GM12874 (cell line): ENCODE measurements around the gene ATP6V0A4.

Source experiments
- CTCF ChIP-seq: IDR thresholded peaks from 2 replicates; pipeline ENCODE4 v1.5.1; 2011; ENCODE audit warnings: low read depth, mild to moderate bottlenecking, control low read depth, low read length, moderate library complexity; ENCODE audit not compliant: insufficient read depth

The ATP6V0A4 gene

DNA sequence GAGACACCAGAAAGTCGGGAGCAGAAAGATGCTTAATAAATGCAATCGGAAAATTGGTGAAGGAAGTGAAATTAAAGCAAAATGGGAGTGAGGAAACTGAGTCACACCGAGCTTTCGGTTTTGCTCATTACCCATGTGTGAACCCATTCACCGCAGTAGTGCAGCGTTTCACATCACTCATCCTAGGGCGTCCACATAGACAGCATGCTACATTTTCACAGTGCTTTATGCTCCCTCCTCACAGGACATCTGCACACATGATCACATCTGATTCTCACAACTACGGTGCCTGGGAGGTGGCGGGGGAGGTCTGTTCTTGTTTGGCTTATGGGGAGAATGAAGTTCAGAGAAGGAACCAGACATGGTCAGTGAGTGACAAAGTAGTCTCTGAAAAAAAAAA is 36.6 kb upstream of the ATP6V0A4 start:
- no peak for TF ChIP-seq CTCF

DNA sequence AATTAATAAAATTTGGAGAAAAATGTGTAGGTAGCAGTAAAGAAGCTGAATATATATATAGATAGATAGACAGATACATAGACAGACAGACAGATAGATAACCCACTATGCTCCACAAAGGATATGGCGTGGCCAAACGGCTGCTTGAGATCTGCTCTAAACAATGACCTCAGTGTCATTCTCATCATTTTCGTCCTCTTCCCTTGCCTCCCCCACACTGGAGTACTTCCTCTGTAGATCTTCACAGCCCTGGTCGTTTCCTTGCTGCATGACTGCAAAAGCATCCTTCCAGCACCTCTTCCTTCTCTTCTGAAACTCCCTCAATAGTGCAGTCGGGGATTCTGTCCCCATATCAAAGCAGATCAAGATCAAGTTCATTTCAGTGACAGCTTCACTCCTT is 35.6 kb upstream of the ATP6V0A4 start:
- TF ChIP-seq CTCF, result no peak

GRCh38 chr7:138832966-138833365 is 35.0 kb upstream of the ATP6V0A4 start:
- no peak for TF ChIP-seq CTCF

DNA sequence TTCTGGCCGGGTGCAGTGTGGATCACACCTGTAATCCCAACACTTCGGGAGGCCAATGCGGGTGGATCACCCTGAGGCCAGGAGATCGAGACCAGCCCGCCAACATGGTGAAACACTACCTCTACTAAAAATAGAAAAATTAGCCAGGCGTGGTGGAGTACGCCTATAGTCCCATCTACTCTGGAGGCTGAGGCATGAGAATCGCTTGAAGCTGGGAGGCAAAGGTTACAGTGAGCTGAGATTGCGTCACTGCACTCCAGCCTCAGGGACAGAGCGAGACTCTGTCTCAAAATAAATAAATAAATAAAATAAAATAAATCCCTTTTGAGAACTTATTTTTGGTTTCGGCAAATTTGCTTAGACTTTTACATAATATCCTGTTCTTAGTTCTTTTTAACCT is 31.3 kb upstream of the ATP6V0A4 start:
- no peak for TF ChIP-seq CTCF

- no peak for TF ChIP-seq CTCF
These were observed 30.3 kb upstream of the ATP6V0A4 start for GRCh38 chr7:138828302-138828701.

- no peak for TF ChIP-seq CTCF
These were observed 27.2 kb upstream of the ATP6V0A4 start for GRCh38 chr7:138825049-138825721.

DNA sequence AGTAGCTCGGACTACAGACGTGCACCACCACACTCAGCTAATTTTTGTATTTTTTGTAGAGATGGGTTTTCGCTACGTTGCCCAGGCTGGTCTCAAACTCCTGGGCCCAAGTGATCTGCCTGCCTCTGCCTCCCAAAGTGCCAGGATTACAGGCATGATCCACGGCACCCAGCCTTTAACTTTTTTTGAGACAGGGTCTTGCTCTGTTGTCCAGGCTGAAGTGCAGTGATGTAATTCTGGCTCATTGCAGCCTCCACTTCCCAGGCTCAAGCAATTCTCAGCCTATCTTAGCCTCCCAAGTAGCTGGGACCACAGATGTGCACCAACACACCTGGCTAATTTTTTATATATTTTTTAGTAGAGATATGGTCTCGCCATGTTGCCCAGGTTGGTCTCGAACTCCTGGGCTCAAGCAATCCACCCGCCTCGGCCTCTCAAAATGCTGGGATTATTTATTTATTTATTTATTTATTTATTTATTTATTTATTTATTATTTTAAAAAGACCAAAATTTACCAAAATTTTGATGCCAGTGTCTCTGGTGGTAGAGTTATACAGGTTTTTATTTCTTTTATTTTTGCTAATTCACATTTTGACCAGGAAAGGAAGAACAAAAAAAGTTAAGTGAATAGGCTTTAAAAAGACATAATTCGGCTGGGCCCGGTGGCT is 25.0 kb upstream of the ATP6V0A4 start:
- no peak for TF ChIP-seq CTCF
